HEK293T (cell line): ENCODE data around the gene SEMA3C.

Experiments
- CTCF ChIA-PET: fragments of 350-600 bp; formaldehyde crosslinking; extraction: SDS; loops from one replicate; lab custom pipeline; 2021; ENCODE audit warnings: antibody characterized with exemption, inconsistent platforms; lab: Yijun Ruan, JAX
- POLR2A ChIA-PET: fragments of 350-600 bp; formaldehyde crosslinking; extraction: SDS; loops from one replicate; lab custom pipeline; 2020; ENCODE audit warnings: antibody characterized with exemption, inconsistent platforms; lab: Yijun Ruan, JAX
- DNase-seq: peaks from one replicate; pipeline ENCODE4 v3.0.0; 2012; ENCODE audit warnings: mixed read lengths; ENCODE audit errors: extremely low spot score
- ARNT ChIP-seq: fragments of 450-650 bp; IDR thresholded peaks from 2 replicates; pipeline ENCODE4 v1.6.1; 2017; ENCODE audit warnings: mild to moderate bottlenecking
- BHLHE40 ChIP-seq: fragments of 450-650 bp; IDR thresholded peaks from 2 replicates; pipeline ENCODE4 v1.6.1; 2016; ENCODE audit warnings: mild to moderate bottlenecking, moderate library complexity, borderline replicate concordance
- CTBP1 ChIP-seq: fragments of 450-650 bp; IDR thresholded peaks from 2 replicates; pipeline ENCODE4 v1.6.1; 2016; ENCODE audit warnings: borderline replicate concordance
- ELF4 ChIP-seq: fragments of 450-650 bp; IDR thresholded peaks from 2 replicates; pipeline ENCODE4 v1.6.1; 2017; ENCODE audit warnings: antibody characterized with exemption
- FOXA1 ChIP-seq: fragments of 450-650 bp; IDR thresholded peaks from 2 replicates; pipeline ENCODE4 v1.6.1; 2016; ENCODE audit warnings: mild to moderate bottlenecking
- FOXK2 ChIP-seq: fragments of 450-650 bp; IDR thresholded peaks from 2 replicates; pipeline ENCODE4 v1.6.1; 2016; ENCODE audit warnings: mild to moderate bottlenecking
- FOXM1 ChIP-seq: fragments of 450-650 bp; IDR thresholded peaks from 2 replicates; pipeline ENCODE4 v1.6.1; 2017; ENCODE audit warnings: mild to moderate bottlenecking, borderline replicate concordance
- HDGF ChIP-seq: fragments of 450-650 bp; IDR thresholded peaks from 2 replicates; pipeline ENCODE4 v1.6.1; 2017; ENCODE audit warnings: antibody characterized with exemption, borderline replicate concordance
- L3MBTL2 ChIP-seq: fragments of 450-650 bp; conservative IDR thresholded peaks from 2 replicates; pipeline ENCODE4 v1.6.1; 2016; ENCODE audit warnings: mild to moderate bottlenecking
- LEF1 ChIP-seq: fragments of 450-650 bp; IDR thresholded peaks from 2 replicates; pipeline ENCODE4 v1.6.1; 2017; ENCODE audit warnings: mild to moderate bottlenecking, borderline replicate concordance
- NFRKB ChIP-seq: fragments of 450-650 bp; IDR thresholded peaks from 2 replicates; pipeline ENCODE4 v1.6.1; 2016; ENCODE audit warnings: mild to moderate bottlenecking, moderate library complexity
- SP1 ChIP-seq: fragments of 450-650 bp; IDR thresholded peaks from 2 replicates; pipeline ENCODE4 v1.6.1; 2017
- SUZ12 ChIP-seq: fragments of 450-650 bp; IDR thresholded peaks from 2 replicates; pipeline ENCODE4 v1.6.1; 2016; ENCODE audit warnings: mild to moderate bottlenecking
- TARDBP ChIP-seq: fragments of 450-650 bp; IDR thresholded peaks from 2 replicates; pipeline ENCODE4 v1.6.1; 2016
- ZNF384 ChIP-seq: fragments of 450-650 bp; IDR thresholded peaks from 2 replicates; pipeline ENCODE4 v1.6.1; 2016
- TF ChIP-seq, protein P1 (sequence below): fragments of 450-650 bp; IDR thresholded peaks from 2 replicates; pipeline ENCODE4 v1.6.1; 2016

Gene SEMA3C

DNA sequence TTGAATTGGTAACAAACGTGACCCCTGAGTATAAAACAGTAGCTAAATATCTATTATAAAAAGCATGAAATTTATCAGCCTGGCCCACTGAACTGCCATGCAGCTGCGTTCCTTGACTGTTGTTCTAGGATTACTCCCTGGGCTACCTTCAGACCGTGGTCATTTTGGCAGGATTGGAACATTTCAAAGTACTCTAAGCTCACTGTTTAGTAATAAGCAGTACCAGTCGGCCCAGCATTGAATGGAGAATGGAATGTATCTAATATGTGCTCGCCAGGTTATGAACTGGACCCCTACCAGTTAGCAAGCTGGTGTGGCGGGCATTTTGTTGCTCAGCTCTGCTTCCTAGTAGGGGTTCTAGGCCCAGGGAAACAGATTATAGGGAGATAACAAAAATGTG, 112.2 kb downstream of the SEMA3C start:
- DNase-seq = no peak
- ChIA-PET POLR2A (no interaction called here), CTCF (no interaction called here)
- TF ChIP-seq TARDBP (no peak), CTBP1 (no peak), NFRKB (no peak), ZNF384 (no peak), LEF1 (no peak), L3MBTL2 (no peak), FOXK2 (no peak), FOXM1 (no peak), SP1 (no peak), HDGF (no peak), SUZ12 (no peak)
- TF ChIP-seq, protein P1, sequence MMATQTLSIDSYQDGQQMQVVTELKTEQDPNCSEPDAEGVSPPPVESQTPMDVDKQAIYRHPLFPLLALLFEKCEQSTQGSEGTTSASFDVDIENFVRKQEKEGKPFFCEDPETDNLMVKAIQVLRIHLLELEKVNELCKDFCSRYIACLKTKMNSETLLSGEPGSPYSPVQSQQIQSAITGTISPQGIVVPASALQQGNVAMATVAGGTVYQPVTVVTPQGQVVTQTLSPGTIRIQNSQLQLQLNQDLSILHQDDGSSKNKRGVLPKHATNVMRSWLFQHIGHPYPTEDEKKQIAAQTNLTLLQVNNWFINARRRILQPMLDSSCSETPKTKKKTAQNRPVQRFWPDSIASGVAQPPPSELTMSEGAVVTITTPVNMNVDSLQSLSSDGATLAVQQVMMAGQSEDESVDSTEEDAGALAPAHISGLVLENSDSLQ = no peak

DNA sequence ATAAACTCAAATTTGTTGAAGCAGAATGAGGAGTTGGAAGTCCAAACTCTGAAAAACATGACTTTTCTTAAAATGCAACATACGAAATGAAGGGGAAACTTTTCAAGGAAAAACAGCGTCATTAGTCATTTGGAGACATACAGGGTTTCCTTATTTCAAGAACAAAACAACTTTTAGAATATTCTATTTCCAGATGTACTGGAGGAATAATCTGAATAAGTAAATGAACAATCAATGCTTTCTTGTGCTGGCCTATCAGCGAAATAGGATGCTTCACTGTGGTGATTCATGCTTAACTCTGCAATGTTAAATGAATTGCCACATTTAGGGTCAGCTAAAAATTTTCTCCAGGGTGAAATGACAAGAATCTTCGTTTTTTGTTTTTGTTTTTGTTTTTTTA, 114.3 kb downstream of the SEMA3C start:
- DNase-seq = no peak
- ChIA-PET POLR2A (no interaction called here), CTCF (no interaction called here)

DNA sequence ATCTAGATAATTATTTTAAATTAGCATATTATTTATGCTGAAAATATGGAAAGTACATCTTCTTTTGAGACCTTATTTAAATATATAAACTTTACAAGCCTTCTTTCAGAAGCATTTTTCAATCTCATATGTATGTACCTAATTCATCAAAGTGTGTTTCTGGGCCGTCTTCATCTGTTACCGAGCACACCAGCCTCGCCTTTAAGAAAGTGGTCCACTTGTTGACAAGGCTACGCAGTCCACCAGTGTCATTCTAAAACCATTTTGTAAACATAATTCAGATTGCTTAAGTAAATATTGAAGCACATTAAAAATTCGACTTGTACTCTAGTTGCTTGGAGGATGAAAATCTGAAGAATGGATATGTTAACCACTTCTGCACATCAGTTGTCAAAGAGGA, 116.3 kb downstream of the SEMA3C start:
- no peak for DNase-seq
- ChIA-PET POLR2A (no interaction called here), CTCF (interaction anchor here (1.1 kb wide), 1 partner anchor 22 kb away, joined by 6 read pairs; no protein-coding TSS in a partner anchor)

More for the DNA sequence above, 114.3 kb downstream of the SEMA3C start:
- TF ChIP-seq ARNT (no peak), LEF1 (no peak), NFRKB (no peak), L3MBTL2 (no peak), SP1 (no peak), HDGF (no peak), FOXA1 (no peak), ELF4 (no peak), BHLHE40 (no peak), TARDBP (no peak), FOXM1 (no peak), CTBP1 (no peak), FOXK2 (no peak), ZNF384 (no peak)
- TF ChIP-seq, protein P1 = no peak

DNA sequence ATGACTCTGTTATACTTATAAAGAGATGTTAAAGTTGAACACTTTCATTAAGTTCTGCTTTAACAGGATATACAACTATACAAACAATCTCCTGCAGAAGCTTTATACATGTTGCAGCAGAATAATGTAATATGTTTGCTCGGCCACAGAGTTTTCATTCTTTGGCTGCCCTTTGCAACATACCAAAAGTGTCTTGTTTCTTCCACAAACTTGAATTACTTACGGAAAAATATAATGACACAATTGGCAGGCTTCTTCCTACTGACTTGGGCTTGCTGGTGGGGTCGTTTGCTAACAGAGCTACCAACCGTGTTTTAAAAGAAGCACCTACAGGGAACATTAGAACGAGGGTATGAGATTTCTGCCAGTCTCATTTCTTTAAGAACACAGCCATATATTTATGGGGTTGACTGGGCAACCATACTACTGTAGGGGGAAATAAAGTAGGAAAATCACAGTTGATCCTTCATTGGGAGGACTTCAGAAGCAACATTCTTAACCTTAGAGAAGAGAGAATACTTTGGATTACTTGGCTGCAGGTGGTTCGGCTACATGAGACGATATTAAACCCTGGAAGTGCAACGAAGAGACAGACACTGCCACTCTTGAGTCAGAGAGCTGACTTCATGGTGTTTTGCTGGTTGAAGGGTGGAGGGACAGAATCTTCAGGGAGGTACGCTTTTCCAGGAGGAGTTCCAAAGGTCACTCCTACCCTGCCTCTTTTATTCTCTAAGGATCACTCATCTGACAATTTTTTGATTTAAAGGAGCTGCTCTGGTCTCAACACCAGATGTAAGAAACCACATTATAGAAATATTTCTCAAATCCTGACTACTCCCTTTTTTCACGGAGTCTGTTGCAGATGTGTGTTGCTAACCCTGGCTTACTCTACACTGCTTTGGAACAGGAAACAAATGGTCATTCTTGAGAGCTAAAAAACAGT, 123.9 kb downstream of the SEMA3C start:
- DNase-seq = no peak
- ChIA-PET CTCF (no interaction called here), POLR2A (no interaction called here)
- TF ChIP-seq BHLHE40 (no peak), ZNF384 (no peak), FOXM1 (no peak), ELF4 (no peak), FOXK2 (no peak), LEF1 (no peak), HDGF (no peak), FOXA1 (no peak), ARNT (no peak), CTBP1 (no peak), SP1 (no peak), NFRKB (no peak), TARDBP (no peak)

More for the DNA sequence above, 116.3 kb downstream of the SEMA3C start:
- no peak for TF ChIP-seq SUZ12
- no peak for TF ChIP-seq CTBP1
- no peak for TF ChIP-seq ARNT
- TF ChIP-seq TARDBP = no peak
- TF ChIP-seq LEF1 = no peak
- TF ChIP-seq, protein P1 = no peak
- TF ChIP-seq ZNF384 = no peak
- TF ChIP-seq FOXM1 = no peak
- no peak for TF ChIP-seq ELF4
- TF ChIP-seq L3MBTL2 = no peak
- no peak for TF ChIP-seq BHLHE40
- TF ChIP-seq HDGF = no peak
- TF ChIP-seq FOXA1 = no peak
- TF ChIP-seq FOXK2 = no peak
- no peak for TF ChIP-seq NFRKB
- TF ChIP-seq SP1 = no peak

DNA sequence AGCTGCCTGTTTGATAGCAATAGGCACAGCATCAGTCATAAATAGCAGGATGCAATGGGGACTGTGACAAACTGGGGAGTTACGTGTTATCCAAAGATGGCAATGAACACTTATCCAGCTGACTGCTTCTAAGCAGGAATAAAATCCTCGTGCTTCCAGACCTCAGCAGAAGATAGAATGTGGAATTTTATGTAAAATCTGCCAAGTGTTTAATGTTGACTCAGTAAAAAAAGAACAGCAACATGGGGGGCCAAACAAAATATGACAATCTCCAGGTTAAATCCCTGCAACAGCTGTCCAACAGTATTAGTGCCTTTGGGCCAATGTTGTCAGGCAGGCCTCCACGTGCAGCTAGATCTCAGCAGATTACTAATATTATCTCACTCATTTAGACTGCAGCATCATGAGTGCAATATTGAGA, 127.3 kb downstream of the SEMA3C start:
- CTCF ChIA-PET = no interaction called here
- TF ChIP-seq ELF4 (no peak), FOXA1 (no peak)
- POLR2A ChIA-PET = no interaction called here
- no peak for DNase-seq

DNA sequence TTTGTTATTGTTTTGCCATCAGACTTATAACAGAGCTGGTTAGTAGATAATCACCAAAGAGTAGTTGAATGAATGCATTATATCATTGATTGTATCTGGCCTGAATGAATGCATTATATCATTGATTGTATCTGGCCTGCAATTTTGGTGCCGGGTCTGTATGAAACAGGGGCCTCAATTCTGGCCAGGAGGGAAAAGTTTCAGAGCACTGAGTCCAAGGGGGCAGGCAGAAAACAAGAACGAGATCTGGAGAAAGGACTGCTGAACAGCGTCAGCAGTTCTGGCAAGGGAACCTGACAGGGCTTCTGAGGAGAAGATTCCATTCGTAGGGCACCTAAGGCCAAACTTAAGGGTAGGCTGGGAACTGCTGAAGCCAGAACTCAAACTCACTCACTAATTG, 128.0 kb downstream of the SEMA3C start:
- DNase-seq = no peak
- TF ChIP-seq L3MBTL2 (no peak), BHLHE40 (no peak), HDGF (no peak), SUZ12 (no peak), ZNF384 (no peak), FOXM1 (no peak), LEF1 (no peak), SP1 (no peak)
- TF ChIP-seq, protein P1 = no peak
- POLR2A ChIA-PET = no interaction called here
- CTCF ChIA-PET = no interaction called here
